GM18861 (cell line): ENCODE measurements around the gene ADAMTSL1.

Source experiments
- ATAC-seq: cut with Tn5 transposase; IDR thresholded peaks from one replicate; pipeline ENCODE4 v1.9.1; 2021; ENCODE audit not compliant: unreplicated experiment

Gene ADAMTSL1

GRCh38 chr9:18638371-18639249, 164.7 kb downstream of the ADAMTSL1 start:
- ATAC-seq = no peak

- no peak for ATAC-seq
Observed at GRCh38 chr9:18639911-18640310, 166.0 kb downstream of the ADAMTSL1 start.

- ATAC-seq = no peak
Observed at GRCh38 chr9:18658804-18659705, 185.1 kb downstream of the ADAMTSL1 start.

GRCh38 chr9:18660001-18660400, 186.0 kb downstream of the ADAMTSL1 start:
- ATAC-seq = no peak

- no peak for ATAC-seq
Observed at GRCh38 chr9:18662320-18662719, 188.4 kb downstream of the ADAMTSL1 start.

GRCh38 chr9:18665947-18666346, 192.0 kb downstream of the ADAMTSL1 start:
- no peak for ATAC-seq

GRCh38 chr9:18666348-18666747, 192.4 kb downstream of the ADAMTSL1 start:
- ATAC-seq = no peak

GRCh38 chr9:18666986-18667772, 193.2 kb downstream of the ADAMTSL1 start:
- ATAC-seq = no peak

- ATAC-seq = no peak
Observed at GRCh38 chr9:18668944-18669343, 195.0 kb downstream of the ADAMTSL1 start.

- no peak for ATAC-seq
Observed at GRCh38 chr9:18672706-18673105, 198.8 kb downstream of the ADAMTSL1 start.

GRCh38 chr9:18673179-18673578, 199.2 kb downstream of the ADAMTSL1 start:
- no peak for ATAC-seq

- ATAC-seq = no peak
Observed at GRCh38 chr9:18675332-18675731, 201.4 kb downstream of the ADAMTSL1 start.

- no peak for ATAC-seq
Observed at GRCh38 chr9:18675973-18676372, 202.0 kb downstream of the ADAMTSL1 start.

- no peak for ATAC-seq
Observed at GRCh38 chr9:18676525-18676924, 202.6 kb downstream of the ADAMTSL1 start.

- ATAC-seq = no peak
Observed at GRCh38 chr9:18678821-18679590, 205.1 kb downstream of the ADAMTSL1 start.

- no peak for ATAC-seq
Observed at GRCh38 chr9:18682907-18683306, 209.0 kb downstream of the ADAMTSL1 start.

- no peak for ATAC-seq
Observed at GRCh38 chr9:18683312-18683711, 209.4 kb downstream of the ADAMTSL1 start.

- ATAC-seq = no peak
Observed at GRCh38 chr9:18683851-18684250, 209.9 kb downstream of the ADAMTSL1 start.

GRCh38 chr9:18684593-18685317, 210.8 kb downstream of the ADAMTSL1 start:
- no peak for ATAC-seq
